A549 (cell line): ENCODE results near the gene CHD6. TPM values are rescaled to one million over a fixed set of nuclear protein-coding genes. Genes with fewer than 3 reads are reported as not detected.

Experiments used
- ATAC-seq, 2 experiments: fragments of 200-7000 bp in 1 of 2; fragments of >200 bp in 1 of 2; cut with Nextera tagmentation in 1 of 2; cut with Tn5 transposase in 1 of 2; 3 replicates each; pipeline versions ENCODE4 v1.8.0 to v1.9.1; 2018 to 2020; ENCODE audit warnings: mild to moderate bottlenecking in 1 of 2, moderate library complexity in 1 of 2
- CTCF ChIA-PET: fragments of 300-600 bp; sonication (Branson Sonifier 250); formaldehyde crosslinking; extraction: SDS; loops from one replicate; lab custom pipeline; 2021; ENCODE audit warnings: antibody characterized with exemption, inconsistent platforms; lab: Yijun Ruan, JAX
- POLR2A ChIA-PET: fragments of 350-600 bp; formaldehyde crosslinking; extraction: SDS; loops from one replicate; lab custom pipeline; 2021; ENCODE audit warnings: antibody characterized with exemption, inconsistent platforms; lab: Yijun Ruan, JAX
- DNase-seq, 2 experiments: peaks; one replicate each; pipeline versions ENCODE4 v3.0.0 to v3.0.0-alpha.2; 2011 to 2016; ENCODE audit warnings: low read depth in 1 of 2, low spot score in 1 of 2
- FAIRE-seq: peaks from 2 replicates; lab custom pipeline; 2011; peaks lifted over from hg19 to GRCh38; lab: Jason Lieb, UNC
- H3K27ac ChIP-seq, 2 experiments: fragments of >200 bp; sonication (Bioruptor Twin); formaldehyde crosslinking; 3 replicates each; pipeline ENCODE4 v1.5.1; 2016 to 2017
- H3K4me1 ChIP-seq: fragments of >200 bp; sonication (Bioruptor Twin); formaldehyde crosslinking; 3 replicates; pipeline ENCODE4 v1.6.1; 2016
- H3K4me2 ChIP-seq: fragments of >200 bp; sonication (Bioruptor Twin); formaldehyde crosslinking; 3 replicates; pipeline ENCODE4 v1.6.1; 2016
- H3K4me3 ChIP-seq: fragments of >200 bp; sonication (Bioruptor Twin); formaldehyde crosslinking; 3 replicates; pipeline ENCODE4 v1.5.1; 2016
- H3K9me3 ChIP-seq: fragments of >200 bp; sonication (Bioruptor Twin); formaldehyde crosslinking; 3 replicates; pipeline ENCODE4 v1.6.1; 2016
- ATOH8 ChIP-seq: fragments of 250-450 bp; sonication (Bioruptor Pico); IDR thresholded peaks from 2 replicates; pipeline ENCODE4 v1.5.0; 2020; ENCODE audit warnings: low read depth, mild to moderate bottlenecking, moderate library complexity
- BCL3 ChIP-seq: fragments of >200 bp; sonication (Bioruptor Twin); formaldehyde crosslinking; IDR thresholded peaks from 3 replicates; pipeline ENCODE4 v1.6.1; 2016
- CBX2 ChIP-seq: fragments of 200-600 bp; sonication (generic); IDR thresholded peaks from 2 replicates; pipeline ENCODE4 v1.6.1; 2016; ENCODE audit warnings: low read depth, mild to moderate bottlenecking, borderline replicate concordance
- CEBPB ChIP-seq, 2 experiments: fragments of >200 bp in 1 of 2; sonication (Bioruptor Twin) in 1 of 2; formaldehyde crosslinking in 1 of 2; IDR thresholded peaks; 2 replicates each; pipeline ENCODE4 v1.6.1; 2012 to 2016
- CTCF ChIP-seq: fragments of >200 bp; sonication (Bioruptor Twin); formaldehyde crosslinking; IDR thresholded peaks from 3 replicates; pipeline ENCODE4 v1.5.1; 2016
- E2F6 ChIP-seq: IDR thresholded peaks from 2 replicates; pipeline ENCODE4 v1.6.1; 2012; ENCODE audit warnings: low read depth, borderline replicate concordance
- EHF ChIP-seq: fragments of 250-450 bp; sonication (Bioruptor Pico); IDR thresholded peaks from 2 replicates; pipeline ENCODE4 v1.5.0; 2020; ENCODE audit warnings: mild to moderate bottlenecking
- ELK1 ChIP-seq: fragments of 150-350 bp; IDR thresholded peaks from 2 replicates; pipeline ENCODE4 v1.6.1; 2014; ENCODE audit warnings: low read depth, mild to moderate bottlenecking, low read length
- EP300 ChIP-seq, 2 experiments: fragments of >200 bp; sonication (Bioruptor Twin); formaldehyde crosslinking; IDR thresholded peaks; 2 replicates in 1 of 2; 3 replicates in 1 of 2; pipeline ENCODE4 v1.6.1; 2016 to 2017
- ESRRA ChIP-seq: fragments of 150-350 bp; IDR thresholded peaks from 2 replicates; pipeline ENCODE4 v1.6.1; 2014; ENCODE audit warnings: mild to moderate bottlenecking, low read length, borderline replicate concordance
- GATA3 ChIP-seq: IDR thresholded peaks from 2 replicates; pipeline ENCODE4 v1.6.1; 2012; ENCODE audit warnings: borderline replicate concordance
- HOXB13 ChIP-seq: fragments of 250-450 bp; sonication (Bioruptor Pico); IDR thresholded peaks from 2 replicates; pipeline ENCODE4 v1.5.0; 2020; ENCODE audit warnings: low read depth, mild to moderate bottlenecking, moderate library complexity
- MAX ChIP-seq: IDR thresholded peaks from 2 replicates; pipeline ENCODE4 v1.6.1; 2012
- MYC ChIP-seq: IDR thresholded peaks from 2 replicates; pipeline ENCODE4 v1.6.1; 2012; ENCODE audit warnings: mild to moderate bottlenecking, inconsistent platforms, low read length, improper control_type of control experiment, borderline replicate concordance
- NFE2L2 ChIP-seq: fragments of 150-350 bp; conservative IDR thresholded peaks from 2 replicates; pipeline ENCODE4 v1.6.1; 2014; ENCODE audit warnings: low read length
- NPAS2 ChIP-seq: fragments of 250-450 bp; sonication (Bioruptor Pico); IDR thresholded peaks from 2 replicates; pipeline ENCODE4 v1.8.0; 2022; ENCODE audit warnings: mild to moderate bottlenecking, moderate library complexity, borderline replicate concordance
- POLR2A ChIP-seq: IDR thresholded peaks from 2 replicates; pipeline ENCODE4 v1.6.1; 2012; ENCODE audit warnings: mild to moderate bottlenecking, low read length
- RARB ChIP-seq: fragments of 250-450 bp; sonication (Bioruptor Pico); IDR thresholded peaks from 2 replicates; pipeline ENCODE4 v1.8.0; 2021; ENCODE audit warnings: mild to moderate bottlenecking, moderate library complexity
- RCOR1 ChIP-seq: fragments of 150-350 bp; IDR thresholded peaks from 2 replicates; pipeline ENCODE4 v1.6.1; 2014; ENCODE audit warnings: antibody characterized with exemption, low read length, low read depth
- REST ChIP-seq: fragments of 200-600 bp; sonication (generic); IDR thresholded peaks from 2 replicates; pipeline ENCODE4 v1.6.1; 2016; ENCODE audit warnings: antibody characterized with exemption, mild to moderate bottlenecking, moderate library complexity
- SMC3 ChIP-seq: fragments of >200 bp; sonication (Bioruptor Twin); formaldehyde crosslinking; IDR thresholded peaks from 3 replicates; pipeline ENCODE4 v1.6.1; 2018; ENCODE audit warnings: inconsistent platforms
- ZNF302 ChIP-seq: fragments of 250-450 bp; sonication (Bioruptor Pico); IDR thresholded peaks from 2 replicates; pipeline ENCODE4 v1.9.0; 2021; ENCODE audit warnings: inconsistent platforms, mild to moderate bottlenecking, moderate library complexity
- WGBS: methylation state at CpG from one replicate; pipeline ENCODE4 v1.1.6; 2017; ENCODE audit errors: missing lambda C conversion rate; 5-methylcytosine and 5-hydroxymethylcytosine counted together
- polyA plus RNA-seq, 4 experiments: library from polyadenylated mRNA; depleted of rRNA in 3 of 4; stranded (reverse); fragments of >200 nt; fragmentation: RNase III in 1 of 4; extraction: RNeasy Plus Mini Kit Qiagen cat#74134 plus additional on column Dnase treatment in 1 of 4; gene quantifications; 2 replicates in 3 of 4; 3 replicates in 1 of 4; pipeline ENCODE4 v1.2.3, GENCODE V29; 2011 to 2017

The CHD6 gene
- polyA plus RNA-seq, 2 of the 4 experiments (the other 2 are of a cell fraction) = 8.2 to 22.6 TPM

GRCh38 chr20:41440882-41441281 lies 177.3 kb downstream of the CHD6 start:
- H3K4me3 ChIP-seq = no peak overlapping the region
- ATAC-seq (no peak), DNase-seq (no peak), FAIRE-seq (no peak)
- ChIA-PET CTCF (interaction anchor here (1.0 kb wide), 1 partner anchor 103 kb away, joined by 3 read pairs; no protein-coding TSS in a partner anchor), POLR2A (no interaction called here)
- WGBS = 87% methylated on average over 3 of the region's 3 CpGs
- H3K27ac ChIP-seq = no peak overlapping the region
- H3K9me3 ChIP-seq = no peaks in the 10 kb centered on the region
- TF ChIP-seq CTCF (no peak), EHF (CRISPR knock-in tag) (no peak), ESRRA (no peak), MYC (no peak), GATA3 (no peak), NPAS2 (CRISPR knock-in tag) (no peak), HOXB13 (CRISPR knock-in tag) (no peak), RARB (CRISPR knock-in tag) (no peak), BCL3 (no peak), EP300 (IDR thresholded peaks at IDR 0.05) (no peak), REST (no peak), NFE2L2 (no peak), ATOH8 (CRISPR knock-in tag) (no peak), CBX2 (no peak)
- H3K4me2 ChIP-seq = no peak overlapping the region
- no peaks in the 10 kb centered on the region for H3K4me1 ChIP-seq

GRCh38 chr20:41437836-41438235 lies 180.3 kb downstream of the CHD6 start:
- ChIA-PET POLR2A (no interaction called here), CTCF (no interaction called here)
- TF ChIP-seq POLR2A = no peak
- no peaks in the 10 kb centered on the region for H3K4me1 ChIP-seq
- no peaks in the 10 kb centered on the region for H3K9me3 ChIP-seq
- H3K27ac ChIP-seq = no peak overlapping the region
- H3K4me2 ChIP-seq = no peak overlapping the region
- FAIRE-seq (no peak), DNase-seq (no peak), ATAC-seq (no peak)
- 81% methylated on average over 2 of the region's 2 CpGs for WGBS
- H3K4me3 ChIP-seq = no peak overlapping the region

GRCh38 chr20:41436679-41437078 lies 181.5 kb downstream of the CHD6 start:
- 96% methylated on average over 4 of the region's 4 CpGs for WGBS
- Histone ChIP-seq H3K27ac (no peak overlapping the region), H3K9me3 (no peaks in the 10 kb centered on the region), H3K4me1 (no peaks in the 10 kb centered on the region), H3K4me3 (no peak overlapping the region), H3K4me2 (no peak overlapping the region)
- no peak for ATAC-seq
- DNase-seq = no peak
- FAIRE-seq = no peak
- ChIA-PET POLR2A (no interaction called here), CTCF (no interaction called here)
- TF ChIP-seq E2F6 (no peak), MAX (no peak), CTCF (no peak), NPAS2 (CRISPR knock-in tag) (no peak), EP300 (IDR thresholded peaks at IDR 0.05) (no peak), SMC3 (no peak), CEBPB (IDR thresholded peaks at IDR 0.05) (no peak), ELK1 (no peak), ZNF302 (CRISPR knock-in tag) (no peak), RCOR1 (no peak)
